ENCODE data around the gene EHMT1. TPM values are rescaled to one million over a fixed set of nuclear protein-coding genes. Genes with fewer than 3 reads are reported as not detected.
A peak's percentile ranks its signal among the peaks of the same experiment; 100 is the strongest.

EHMT1 gene
- total and polyA plus RNA-seq, 4 donors: 14.7 to 85.8 (median 51.0) TPM

DNA sequence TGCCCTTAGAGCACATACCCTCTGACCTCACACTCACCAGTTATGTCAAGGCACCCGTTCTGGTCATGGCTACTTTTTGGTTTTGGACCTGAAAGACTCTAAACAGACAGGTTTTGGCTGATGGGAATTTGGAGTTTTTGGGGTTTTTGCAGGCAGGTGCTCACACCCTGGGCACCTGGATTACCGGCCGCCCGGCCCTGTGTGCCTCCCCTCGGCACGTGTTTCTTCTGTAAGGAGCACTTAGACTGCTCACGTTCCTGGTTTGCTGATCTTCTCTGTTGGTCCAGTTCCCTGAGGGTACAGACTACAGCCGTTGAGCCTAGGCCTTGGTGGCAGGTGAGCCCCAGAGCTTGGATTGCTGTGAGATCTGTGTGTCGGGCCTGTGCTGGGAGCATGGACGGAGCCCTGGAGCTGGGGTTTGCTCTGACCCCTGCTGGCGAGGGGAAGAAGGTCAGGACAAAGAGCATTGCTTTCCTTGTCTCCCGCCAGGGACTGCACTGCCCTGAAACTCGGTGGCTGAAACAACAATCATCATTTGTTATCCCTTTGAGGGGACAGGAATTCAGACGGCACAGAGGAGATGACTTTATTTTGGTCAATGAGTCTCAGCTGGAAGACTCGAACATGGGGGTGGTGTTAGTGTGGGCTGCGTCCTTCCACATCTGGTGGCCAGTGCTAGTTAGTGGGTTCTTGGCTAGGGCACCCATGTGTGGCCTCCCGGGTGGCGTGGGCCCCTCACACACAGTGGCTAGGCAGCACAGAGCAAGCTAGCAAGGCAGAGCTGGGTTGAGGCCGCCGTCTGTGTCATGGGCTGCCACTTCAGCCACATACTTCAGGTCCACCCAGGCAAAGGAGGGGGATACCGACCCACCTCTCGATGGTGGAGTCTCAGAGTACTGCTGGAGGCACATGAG, 76.4 kb downstream of the EHMT1 start:
- Histone ChIP-seq H3K27ac (ENCODE audit: low read depth in 1 of 2, low read length in 2 of 2) (no peak overlapping the region), H3K4me1 (ENCODE audit: control insufficient read depth in 1 of 2, insufficient read depth in 2 of 2, low read length in 2 of 2) (no peaks in the 10 kb centered on the region), H3K36me3 (ENCODE audit: control insufficient read depth in 1 of 2, insufficient read depth in 2 of 2, low read length in 1 of 2) (no peaks in the 10 kb centered on the region), H3K4me3 (ENCODE audit: low read length in 2 of 2) (no peak overlapping the region), H3K27me3 (ENCODE audit: control insufficient read depth in 1 of 2, insufficient read depth in 2 of 2, low read length in 1 of 2) (no peaks in the 10 kb centered on the region), H3K9me3 (ENCODE audit: control insufficient read depth, low read length) (no peaks in the 10 kb centered on the region)
- intact Hi-C loops (cut with DNase I): no loop called here
- 63 to 64% methylated on average over 22 of the region's 22 CpGs for WGBS, 2 donors
- DNase-seq (no peak), ATAC-seq (ENCODE audit: low FRiP score) (peak; percentile 68)

DNA sequence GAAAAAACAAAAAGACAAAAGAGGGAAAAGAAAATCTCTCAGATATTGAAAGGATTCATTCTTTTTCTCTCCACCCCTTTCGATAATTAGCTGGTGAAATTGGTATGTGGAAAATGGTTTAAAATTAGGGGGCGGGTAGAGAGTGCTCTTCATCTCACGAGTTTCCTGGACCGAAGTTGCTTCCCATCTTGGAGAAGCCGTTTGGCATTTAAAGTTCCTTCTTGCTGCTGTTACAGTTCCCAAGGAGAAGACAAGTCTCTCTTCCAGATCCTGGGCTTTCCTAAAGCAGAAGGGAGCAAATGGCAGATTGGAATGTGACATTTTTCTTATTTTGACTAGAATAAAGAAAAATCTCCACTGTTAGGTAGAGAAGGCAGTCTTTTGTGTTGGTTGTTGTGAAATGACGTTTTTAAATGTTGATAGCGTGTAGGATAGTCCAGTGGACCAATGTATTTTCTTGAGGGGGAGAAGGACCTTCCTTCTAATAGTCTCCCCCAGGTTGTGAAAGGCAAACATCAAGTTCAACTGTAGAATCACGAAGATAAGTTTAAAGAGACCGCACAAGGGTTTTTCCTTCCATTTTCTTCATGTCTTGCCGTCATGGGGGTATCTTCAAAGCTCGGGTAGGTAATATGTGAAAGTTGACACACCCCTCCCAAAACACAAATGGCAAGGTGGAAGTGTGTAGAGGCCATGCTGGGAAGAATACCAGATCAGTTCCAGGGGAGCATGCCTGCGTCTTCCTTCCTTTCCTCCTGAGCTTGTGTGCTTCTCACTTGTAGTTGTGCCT, 77.5 kb downstream of the EHMT1 start:
- H3K9me3 ChIP-seq (ENCODE audit: control insufficient read depth, low read length): no peaks in the 10 kb centered on the region
- ATAC-seq (ENCODE audit: low FRiP score) (no peak), DNase-seq (no peak)
- no peaks in the 10 kb centered on the region for H3K4me1 ChIP-seq (ENCODE audit: control insufficient read depth in 1 of 2, insufficient read depth in 2 of 2, low read length in 2 of 2)
- no peak overlapping the region for H3K4me3 ChIP-seq (ENCODE audit: low read length in 2 of 2)
- 80 to 83% methylated on average over 12 of the region's 12 CpGs for WGBS, 2 donors
- intact Hi-C loops (cut with DNase I): no loop called here
- no peaks in the 10 kb centered on the region for H3K36me3 ChIP-seq (ENCODE audit: control insufficient read depth in 1 of 2, insufficient read depth in 2 of 2, low read length in 1 of 2)
- H3K27me3 ChIP-seq (ENCODE audit: control insufficient read depth in 1 of 2, insufficient read depth in 2 of 2, low read length in 1 of 2): no peaks in the 10 kb centered on the region
- no peak overlapping the region for H3K27ac ChIP-seq (ENCODE audit: low read depth in 1 of 2, low read length in 2 of 2)

DNA sequence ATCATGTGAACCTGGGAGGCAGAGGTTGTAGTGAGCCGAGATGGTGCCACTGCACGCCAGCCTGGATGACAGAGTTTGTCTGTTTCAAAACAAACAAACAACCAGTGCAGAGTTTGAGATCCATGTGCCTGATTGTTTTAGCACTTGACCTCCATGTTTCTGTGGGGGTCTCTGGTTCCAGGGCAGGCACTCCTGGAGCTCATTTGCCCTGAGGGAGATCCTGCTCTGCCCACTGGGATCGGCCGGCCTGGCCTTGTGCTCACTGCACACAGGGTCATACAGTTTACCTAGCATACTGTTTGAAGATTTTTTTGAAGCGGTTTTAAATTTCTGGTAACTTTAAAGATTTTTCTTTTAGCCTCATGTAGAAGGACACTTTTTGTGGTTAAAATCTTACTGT, 78.4 kb downstream of the EHMT1 start:
- ATAC-seq (ENCODE audit: low FRiP score): no peak
- 95% methylated on average over 5 of the region's 5 CpGs for WGBS, 2 donors
- no peaks in the 10 kb centered on the region for H3K4me1 ChIP-seq (ENCODE audit: control insufficient read depth in 1 of 2, insufficient read depth in 2 of 2, low read length in 2 of 2)

DNA sequence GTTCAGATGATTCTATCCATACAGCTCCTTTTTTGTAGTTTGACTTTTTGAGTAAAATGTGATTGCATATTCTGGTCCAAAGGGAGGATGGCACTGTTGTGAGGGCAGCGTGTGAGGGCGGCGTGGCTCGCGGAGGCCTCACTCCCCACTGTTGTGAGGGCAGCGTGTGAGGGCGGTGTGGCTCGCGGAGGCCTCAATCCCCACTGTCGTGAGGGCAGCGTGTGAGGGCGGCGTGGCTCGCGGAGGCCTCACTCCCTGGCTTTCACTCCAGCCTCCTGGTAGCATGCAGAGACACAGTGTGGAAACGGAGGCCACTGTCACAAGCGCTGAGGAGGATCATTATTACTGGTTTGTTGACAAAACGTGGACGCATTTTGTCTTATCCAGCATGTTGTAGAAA, 79.0 kb downstream of the EHMT1 start:
- Histone ChIP-seq H3K27me3 (ENCODE audit: control insufficient read depth in 1 of 2, insufficient read depth in 2 of 2, low read length in 1 of 2) (no peaks in the 10 kb centered on the region), H3K9me3 (ENCODE audit: control insufficient read depth, low read length) (peaks cover under 1% of the 10 kb centered on the region), H3K4me1 (ENCODE audit: control insufficient read depth in 1 of 2, insufficient read depth in 2 of 2, low read length in 2 of 2) (no peaks in the 10 kb centered on the region), H3K36me3 (ENCODE audit: control insufficient read depth in 1 of 2, insufficient read depth in 2 of 2, low read length in 1 of 2) (no peaks in the 10 kb centered on the region), H3K4me3 (ENCODE audit: low read length in 2 of 2) (no peak overlapping the region), H3K27ac (ENCODE audit: low read depth in 1 of 2, low read length in 2 of 2) (no peak overlapping the region)
- peak in 1 of 2 donors; percentile 35 for DNase-seq
- no peak for ATAC-seq (ENCODE audit: low FRiP score)
- intact Hi-C loops (cut with DNase I): no loop called here
- WGBS, 2 donors: 95 to 96% methylated on average over 19 of the region's 19 CpGs

More for the DNA sequence above, 78.4 kb downstream of the EHMT1 start:
- no peaks in the 10 kb centered on the region for H3K27me3 ChIP-seq (ENCODE audit: control insufficient read depth in 1 of 2, insufficient read depth in 2 of 2, low read length in 1 of 2)
- H3K4me3 ChIP-seq (ENCODE audit: low read length in 2 of 2): no peak overlapping the region
- no peak overlapping the region for H3K27ac ChIP-seq (ENCODE audit: low read depth in 1 of 2, low read length in 2 of 2)
- intact Hi-C loops (cut with DNase I): no loop called here
- no peaks in the 10 kb centered on the region for H3K36me3 ChIP-seq (ENCODE audit: control insufficient read depth in 1 of 2, insufficient read depth in 2 of 2, low read length in 1 of 2)
- no peak for DNase-seq
- H3K9me3 ChIP-seq (ENCODE audit: control insufficient read depth, low read length): no peaks in the 10 kb centered on the region

DNA sequence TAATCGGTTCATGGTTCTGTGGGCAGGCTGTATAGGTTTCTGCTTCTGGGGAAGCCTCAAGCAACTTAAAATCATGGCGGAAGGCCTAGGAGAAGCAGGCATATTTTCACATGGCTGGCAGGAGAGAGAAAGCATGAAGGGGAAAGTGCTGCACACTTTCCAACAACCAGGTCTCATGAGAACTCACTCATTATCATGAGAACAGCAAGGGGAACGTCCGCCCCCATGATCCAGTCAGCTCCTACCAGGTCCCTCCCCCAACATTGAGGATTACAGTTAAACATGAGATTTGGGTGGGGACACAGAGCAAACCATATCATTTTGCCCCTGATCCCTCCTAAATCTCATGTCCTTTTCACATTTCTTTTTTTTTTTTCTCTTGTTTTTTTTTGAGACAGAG, 82.1 kb downstream of the EHMT1 start:
- intact Hi-C loops (cut with DNase I): no loop called here
- 86 to 87% methylated on average over 4 of the region's 4 CpGs for WGBS, 2 donors

DNA sequence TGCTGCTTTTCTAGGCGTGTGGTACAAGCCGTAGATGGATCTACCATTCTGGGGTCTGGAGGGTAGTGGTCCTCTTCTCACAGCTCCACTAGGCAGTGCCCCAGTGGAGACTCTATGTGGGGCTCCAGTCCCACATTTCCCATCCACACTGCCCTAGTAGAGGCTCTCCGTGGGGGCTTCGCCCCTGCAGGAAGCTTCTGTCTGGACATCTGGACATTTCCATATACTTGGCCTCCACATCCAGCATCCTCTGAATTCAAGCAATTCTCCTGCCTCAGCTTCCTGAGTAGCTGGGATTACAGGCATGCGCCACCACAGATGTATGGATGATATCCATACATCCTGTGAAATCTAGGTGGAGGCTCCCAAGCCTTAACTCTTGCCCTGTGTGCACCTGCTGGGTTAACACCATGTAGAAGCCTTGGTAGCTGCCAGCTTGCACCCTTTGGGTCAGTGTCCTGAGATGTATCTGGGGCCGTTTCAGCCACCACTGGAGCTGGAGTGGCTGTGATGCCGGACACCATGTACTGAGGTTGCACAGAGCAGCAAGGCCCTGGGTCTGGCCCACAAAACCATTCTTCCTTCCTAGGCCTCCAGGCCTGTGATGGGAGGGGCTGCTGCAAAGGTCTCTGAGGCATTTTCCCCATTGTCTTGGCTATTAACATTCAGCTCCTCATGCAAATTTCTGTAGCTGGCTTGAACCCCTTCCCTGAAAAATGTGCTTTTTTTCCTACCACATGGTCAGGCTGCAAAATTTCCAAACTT, 84.0 kb downstream of the EHMT1 start:
- DNase-seq (no peak), ATAC-seq (ENCODE audit: low FRiP score) (no peak)
- Histone ChIP-seq H3K36me3 (ENCODE audit: control insufficient read depth in 1 of 2, insufficient read depth in 2 of 2, low read length in 1 of 2) (no peaks in the 10 kb centered on the region), H3K27me3 (ENCODE audit: control insufficient read depth in 1 of 2, insufficient read depth in 2 of 2, low read length in 1 of 2) (no peaks in the 10 kb centered on the region), H3K9me3 (ENCODE audit: control insufficient read depth, low read length) (peaks cover 1% of the 10 kb centered on the region), H3K4me1 (ENCODE audit: control insufficient read depth in 1 of 2, insufficient read depth in 2 of 2, low read length in 2 of 2) (no peaks in the 10 kb centered on the region), H3K4me3 (ENCODE audit: low read length in 2 of 2) (no peak overlapping the region), H3K27ac (ENCODE audit: low read depth in 1 of 2, low read length in 2 of 2) (no peak overlapping the region)
- WGBS, 2 donors: 84 to 98% methylated on average over 7 of the region's 7 CpGs
- intact Hi-C loops (cut with DNase I): no loop called here

More for the DNA sequence above, 82.1 kb downstream of the EHMT1 start:
- Histone ChIP-seq H3K4me1 (ENCODE audit: control insufficient read depth in 1 of 2, insufficient read depth in 2 of 2, low read length in 2 of 2) (no peaks in the 10 kb centered on the region), H3K36me3 (ENCODE audit: control insufficient read depth in 1 of 2, insufficient read depth in 2 of 2, low read length in 1 of 2) (no peaks in the 10 kb centered on the region), H3K27ac (ENCODE audit: low read depth in 1 of 2, low read length in 2 of 2) (no peak overlapping the region), H3K9me3 (ENCODE audit: control insufficient read depth, low read length) (peaks cover 1% of the 10 kb centered on the region), H3K4me3 (ENCODE audit: low read length in 2 of 2) (no peak overlapping the region), H3K27me3 (ENCODE audit: control insufficient read depth in 1 of 2, insufficient read depth in 2 of 2, low read length in 1 of 2) (no peaks in the 10 kb centered on the region)
- ATAC-seq (ENCODE audit: low FRiP score): no peak
- DNase-seq: no peak

DNA sequence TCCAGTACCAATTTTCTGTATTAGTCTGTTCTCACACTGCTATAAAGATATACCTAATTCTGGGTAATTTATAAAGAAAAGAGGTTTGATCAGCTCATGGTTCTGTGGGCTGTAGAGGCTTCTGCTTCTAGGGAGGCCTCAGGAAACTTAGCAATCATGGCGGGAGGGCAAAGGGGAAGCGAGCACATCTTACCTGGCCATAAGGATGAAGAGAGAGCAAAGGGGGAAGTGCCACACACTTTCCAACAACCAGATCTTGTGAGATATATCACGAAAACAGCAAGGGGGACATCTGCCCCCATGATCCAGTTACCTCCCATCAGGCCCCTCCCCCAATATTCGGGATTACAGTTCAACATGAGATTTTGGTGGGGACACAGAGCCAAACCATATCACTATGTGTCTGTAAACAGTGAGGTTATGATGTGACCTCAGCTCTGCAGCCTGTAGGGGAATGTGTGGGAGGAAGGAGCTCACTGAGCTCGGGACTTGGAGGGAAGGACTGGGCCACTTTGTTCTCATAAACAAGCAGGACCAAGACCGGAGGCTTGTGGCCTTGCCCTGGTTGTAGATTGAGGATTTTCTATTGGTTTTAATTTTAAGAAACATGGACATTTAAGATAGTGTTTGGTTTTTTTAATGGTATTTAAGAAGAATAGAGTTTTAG, 85.2 kb downstream of the EHMT1 start:
- Histone ChIP-seq H3K4me3 (ENCODE audit: low read length in 2 of 2) (no peak overlapping the region), H3K9me3 (ENCODE audit: control insufficient read depth, low read length) (peaks cover 1% of the 10 kb centered on the region), H3K36me3 (ENCODE audit: control insufficient read depth in 1 of 2, insufficient read depth in 2 of 2, low read length in 1 of 2) (no peaks in the 10 kb centered on the region), H3K27me3 (ENCODE audit: control insufficient read depth in 1 of 2, insufficient read depth in 2 of 2, low read length in 1 of 2) (no peaks in the 10 kb centered on the region), H3K27ac (ENCODE audit: low read depth in 1 of 2, low read length in 2 of 2) (no peak overlapping the region), H3K4me1 (ENCODE audit: control insufficient read depth in 1 of 2, insufficient read depth in 2 of 2, low read length in 2 of 2) (no peaks in the 10 kb centered on the region)
- ATAC-seq (ENCODE audit: low FRiP score) (no peak), DNase-seq (no peak)
- 84 to 86% methylated on average over 6 of the region's 6 CpGs for WGBS, 2 donors
- intact Hi-C loops (cut with DNase I): no loop called here

DNA sequence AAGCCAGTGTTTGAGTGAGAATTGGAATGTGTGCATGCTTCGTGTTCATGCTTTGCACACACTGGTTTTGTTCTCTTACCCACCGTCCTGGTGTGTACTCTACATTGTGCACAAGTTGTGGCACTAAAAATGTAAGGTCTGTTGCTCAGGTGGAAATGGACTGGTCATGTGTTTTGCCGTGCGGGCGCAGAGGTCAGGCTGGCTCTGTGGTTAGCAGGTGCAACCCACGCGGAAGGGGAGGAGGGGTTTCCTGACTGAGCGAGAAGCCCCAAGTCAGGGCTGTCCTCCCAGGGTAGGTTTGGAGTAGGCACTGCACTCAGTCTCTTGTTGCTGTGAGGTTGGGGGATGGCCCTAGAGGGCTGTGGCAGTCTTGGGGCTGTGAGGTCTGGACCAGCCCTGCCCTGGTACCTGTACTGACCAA, 86.6 kb downstream of the EHMT1 start:
- Histone ChIP-seq H3K36me3 (ENCODE audit: control insufficient read depth in 1 of 2, insufficient read depth in 2 of 2, low read length in 1 of 2) (no peaks in the 10 kb centered on the region), H3K27me3 (ENCODE audit: control insufficient read depth in 1 of 2, insufficient read depth in 2 of 2, low read length in 1 of 2) (no peaks in the 10 kb centered on the region), H3K27ac (ENCODE audit: low read depth in 1 of 2, low read length in 2 of 2) (no peak overlapping the region), H3K9me3 (ENCODE audit: control insufficient read depth, low read length) (peaks cover 1% of the 10 kb centered on the region), H3K4me3 (ENCODE audit: low read length in 2 of 2) (no peak overlapping the region), H3K4me1 (ENCODE audit: control insufficient read depth in 1 of 2, insufficient read depth in 2 of 2, low read length in 2 of 2) (no peaks in the 10 kb centered on the region)
- ATAC-seq (ENCODE audit: low FRiP score): no peak
- 85 to 86% methylated on average over 8 of the region's 8 CpGs for WGBS, 2 donors
- intact Hi-C loops (cut with DNase I): no loop called here
- DNase-seq: no peak
